HL-60 (cell line): ENCODE data around the gene EEPD1.

Source experiments
- GABPA ChIP-seq: IDR thresholded peaks from 2 replicates; pipeline ENCODE4 v1.6.1; 2012; ENCODE audit warnings: low read depth
- POLR2AphosphoS5 ChIP-seq: IDR thresholded peaks from 2 replicates; pipeline ENCODE4 v1.6.1; 2012; ENCODE audit warnings: low read depth
- TF ChIP-seq, protein P1 (sequence below): IDR thresholded peaks from 2 replicates; pipeline ENCODE4 v1.6.1; 2012; ENCODE audit warnings: low read depth; ENCODE audit not compliant: insufficient replicate concordance
- TF ChIP-seq, protein P2 (sequence below): IDR thresholded peaks from one replicate; pipeline ENCODE4 v1.5.1; 2011; ENCODE audit warnings: low read length, control low read depth, inconsistent platforms; ENCODE audit not compliant: insufficient read depth

DNA sequence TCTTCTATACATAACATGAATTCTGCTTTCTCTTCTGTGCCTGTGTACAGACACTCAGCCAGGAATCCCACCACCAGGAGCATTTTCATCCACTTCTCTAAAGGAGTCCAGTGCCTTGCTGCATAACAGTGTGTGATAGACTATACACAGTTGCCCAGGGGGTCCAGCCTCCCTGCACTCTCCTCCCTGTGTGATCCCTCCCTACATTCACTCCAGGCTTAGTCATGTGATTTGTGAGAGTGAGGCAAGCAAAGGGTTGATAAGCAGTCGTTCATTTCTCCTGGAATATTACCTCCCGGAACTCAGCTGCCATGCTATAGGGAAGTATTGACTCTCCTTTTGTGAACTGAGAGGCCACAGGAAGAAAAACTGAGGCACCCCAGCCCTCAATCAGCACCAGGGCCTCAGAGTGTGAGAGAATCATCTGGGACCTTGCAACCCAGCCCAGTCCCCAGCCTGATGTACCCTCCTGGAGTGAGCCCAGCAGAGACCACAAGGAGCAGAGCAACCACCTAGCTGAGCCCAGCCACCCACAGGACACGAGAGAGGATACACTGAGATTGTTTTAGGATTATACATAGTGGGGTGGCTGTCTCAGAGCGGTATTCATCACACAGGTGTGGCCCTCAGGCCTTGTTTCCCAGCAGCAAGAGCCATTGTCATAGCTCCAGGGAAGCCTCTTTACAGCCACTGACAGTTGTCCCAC, 45.0 kb upstream of the EEPD1 start:
- TF ChIP-seq, protein P1, sequence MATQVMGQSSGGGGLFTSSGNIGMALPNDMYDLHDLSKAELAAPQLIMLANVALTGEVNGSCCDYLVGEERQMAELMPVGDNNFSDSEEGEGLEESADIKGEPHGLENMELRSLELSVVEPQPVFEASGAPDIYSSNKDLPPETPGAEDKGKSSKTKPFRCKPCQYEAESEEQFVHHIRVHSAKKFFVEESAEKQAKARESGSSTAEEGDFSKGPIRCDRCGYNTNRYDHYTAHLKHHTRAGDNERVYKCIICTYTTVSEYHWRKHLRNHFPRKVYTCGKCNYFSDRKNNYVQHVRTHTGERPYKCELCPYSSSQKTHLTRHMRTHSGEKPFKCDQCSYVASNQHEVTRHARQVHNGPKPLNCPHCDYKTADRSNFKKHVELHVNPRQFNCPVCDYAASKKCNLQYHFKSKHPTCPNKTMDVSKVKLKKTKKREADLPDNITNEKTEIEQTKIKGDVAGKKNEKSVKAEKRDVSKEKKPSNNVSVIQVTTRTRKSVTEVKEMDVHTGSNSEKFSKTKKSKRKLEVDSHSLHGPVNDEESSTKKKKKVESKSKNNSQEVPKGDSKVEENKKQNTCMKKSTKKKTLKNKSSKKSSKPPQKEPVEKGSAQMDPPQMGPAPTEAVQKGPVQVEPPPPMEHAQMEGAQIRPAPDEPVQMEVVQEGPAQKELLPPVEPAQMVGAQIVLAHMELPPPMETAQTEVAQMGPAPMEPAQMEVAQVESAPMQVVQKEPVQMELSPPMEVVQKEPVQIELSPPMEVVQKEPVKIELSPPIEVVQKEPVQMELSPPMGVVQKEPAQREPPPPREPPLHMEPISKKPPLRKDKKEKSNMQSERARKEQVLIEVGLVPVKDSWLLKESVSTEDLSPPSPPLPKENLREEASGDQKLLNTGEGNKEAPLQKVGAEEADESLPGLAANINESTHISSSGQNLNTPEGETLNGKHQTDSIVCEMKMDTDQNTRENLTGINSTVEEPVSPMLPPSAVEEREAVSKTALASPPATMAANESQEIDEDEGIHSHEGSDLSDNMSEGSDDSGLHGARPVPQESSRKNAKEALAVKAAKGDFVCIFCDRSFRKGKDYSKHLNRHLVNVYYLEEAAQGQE: no peak
- TF ChIP-seq, protein P2, sequence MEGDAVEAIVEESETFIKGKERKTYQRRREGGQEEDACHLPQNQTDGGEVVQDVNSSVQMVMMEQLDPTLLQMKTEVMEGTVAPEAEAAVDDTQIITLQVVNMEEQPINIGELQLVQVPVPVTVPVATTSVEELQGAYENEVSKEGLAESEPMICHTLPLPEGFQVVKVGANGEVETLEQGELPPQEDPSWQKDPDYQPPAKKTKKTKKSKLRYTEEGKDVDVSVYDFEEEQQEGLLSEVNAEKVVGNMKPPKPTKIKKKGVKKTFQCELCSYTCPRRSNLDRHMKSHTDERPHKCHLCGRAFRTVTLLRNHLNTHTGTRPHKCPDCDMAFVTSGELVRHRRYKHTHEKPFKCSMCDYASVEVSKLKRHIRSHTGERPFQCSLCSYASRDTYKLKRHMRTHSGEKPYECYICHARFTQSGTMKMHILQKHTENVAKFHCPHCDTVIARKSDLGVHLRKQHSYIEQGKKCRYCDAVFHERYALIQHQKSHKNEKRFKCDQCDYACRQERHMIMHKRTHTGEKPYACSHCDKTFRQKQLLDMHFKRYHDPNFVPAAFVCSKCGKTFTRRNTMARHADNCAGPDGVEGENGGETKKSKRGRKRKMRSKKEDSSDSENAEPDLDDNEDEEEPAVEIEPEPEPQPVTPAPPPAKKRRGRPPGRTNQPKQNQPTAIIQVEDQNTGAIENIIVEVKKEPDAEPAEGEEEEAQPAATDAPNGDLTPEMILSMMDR: no peak
- no peak for TF ChIP-seq GABPA
- TF ChIP-seq POLR2AphosphoS5: no peak
